HCT116 (cell line): Measurements from ENCODE around the gene SYCP1.

Source experiments
- CEBPB ChIP-seq: IDR thresholded peaks from 2 replicates; pipeline ENCODE4 v1.6.1; 2012; ENCODE audit warnings: low read depth
- CTCF ChIP-seq, 3 experiments: fragments of 200-600 bp in 1 of 3; sonication (generic) in 1 of 3; IDR thresholded peaks in 2 of 3; conservative IDR thresholded peaks in 1 of 3; 2 replicates each; pipeline ENCODE4 v1.5.1; 2012 to 2017; ENCODE audit warnings: low read depth in 2 of 3, low read length in 2 of 3, antibody characterized with exemption in 1 of 3, borderline replicate concordance in 1 of 3, control low read depth in 1 of 3, mild to moderate bottlenecking in 1 of 3, mixed read lengths in 1 of 3, mixed run types in 1 of 3, moderate library complexity in 1 of 3; ENCODE audit not compliant: insufficient read depth in 1 of 3
- EZH2 ChIP-seq: fragments of 200-600 bp; sonication (generic); IDR thresholded peaks from 2 replicates; pipeline ENCODE4 v1.6.1; 2017; ENCODE audit warnings: antibody characterized with exemption, mixed run types
- POLR2A ChIP-seq: IDR thresholded peaks from 2 replicates; pipeline ENCODE4 v1.7.0; 2011; ENCODE audit warnings: borderline replicate concordance; ENCODE audit not compliant: insufficient read depth, insufficient read length; ENCODE audit errors: extremely low read depth

GRCh38 chr1:115006191-115006590, 151.5 kb downstream of the SYCP1 start:
- TF ChIP-seq POLR2A: no peak
- TF ChIP-seq EZH2: no peak
- TF ChIP-seq CEBPB: no peak
- no peak for TF ChIP-seq CTCF (IDR thresholded peaks at IDR 0.05 in 2 of 3, conservative IDR thresholded peaks at IDR 0.05 in 1 of 3; ENCODE audit: borderline replicate concordance in 1 of 3, insufficient read depth in 1 of 3, low read depth in 2 of 3, low read length in 2 of 3)
